Measurements from ENCODE around the gene TM2D1. TPM values are rescaled to one million over a fixed set of nuclear protein-coding genes. Genes with fewer than 3 reads are reported as not detected.
A peak's percentile ranks its signal among the peaks of the same experiment; 100 is the strongest.

The TM2D1 gene
- 10 to 100 TPM; 39.1 to 49.0 (median 40.4) TPM for total RNA-seq (2021; fragmentation: NEBNext Ultra II Directional; extraction: Animal tissue kit (Norgen Biotek cat#: 25700))
- long read RNA-seq, transcript TM2D1-201 (7 exons, 1,250 nt): major isoform, 45 of 83 reads
- long read RNA-seq, partial matches to known transcripts: 4 of 83 reads
- long read RNA-seq, other reads (novel, unspliced or antisense): 33 of 83 reads

DNA sequence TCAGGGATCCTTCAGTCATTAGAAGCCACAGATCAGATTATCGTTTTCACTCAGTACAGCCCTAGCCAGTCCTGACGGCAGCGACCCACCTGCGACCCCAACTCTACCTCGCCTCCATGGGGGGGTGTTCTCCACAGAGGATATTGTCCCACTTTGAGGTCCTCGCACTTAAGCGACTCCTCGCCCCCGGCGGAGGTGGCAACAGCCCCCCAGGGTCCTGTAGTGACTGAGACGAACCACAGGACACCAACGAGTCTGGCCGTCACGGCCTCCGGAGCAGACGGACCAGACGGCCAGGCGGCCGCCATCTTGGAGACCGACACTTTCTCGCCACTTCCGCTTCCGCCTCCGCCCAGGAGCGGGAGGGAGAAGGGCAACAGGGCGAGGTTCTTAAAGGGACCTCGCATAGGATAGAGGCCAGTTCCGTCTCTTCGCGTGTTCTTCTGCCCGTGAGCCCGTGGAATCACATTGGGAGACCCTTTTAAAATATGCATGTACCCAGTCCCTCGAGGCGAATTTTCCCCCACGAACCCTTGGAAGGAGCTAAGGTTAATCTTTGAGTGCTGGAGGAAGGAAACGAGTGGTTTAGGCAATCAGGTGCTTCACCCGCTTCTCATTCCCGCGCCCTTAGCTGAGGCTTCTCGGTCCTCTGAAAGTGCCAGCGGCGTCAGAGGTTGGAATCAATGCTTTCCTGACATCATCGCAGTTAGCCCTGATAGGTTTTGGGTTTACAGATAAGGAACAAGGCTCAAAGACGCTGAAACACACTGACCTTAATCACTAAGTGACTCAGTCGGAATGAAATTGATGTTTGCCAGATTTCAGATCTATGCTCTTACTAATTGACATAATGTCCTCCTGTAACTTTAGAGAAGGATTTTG lies at the start of gene TM2D1:
TM2D1 (minus strand) TSS at position 329 of the 882 bp plus-strand sequence; CDS start at position 308, 21 bp downstream.
- Mint-ChIP-seq H3K36me3 (ENCODE audit: low read depth) (peaks cover 15% of the 10 kb centered on the region), H3K4me3 (peak within 1 kb of the TSS; percentile 96), H3K4me1 (ENCODE audit: low read depth) (peaks cover 29% of the 10 kb centered on the region), H3K27me3 (ENCODE audit: insufficient read depth) (no peaks in the 10 kb centered on the region; the same call in 1 of the 2 replicates), H3K27ac (peak within 1 kb of the TSS; percentile 97), H3K9me3 (no peaks in the 10 kb centered on the region)
- peak; percentile 80 for DNase-seq
- TF ChIP-seq, protein P1, sequence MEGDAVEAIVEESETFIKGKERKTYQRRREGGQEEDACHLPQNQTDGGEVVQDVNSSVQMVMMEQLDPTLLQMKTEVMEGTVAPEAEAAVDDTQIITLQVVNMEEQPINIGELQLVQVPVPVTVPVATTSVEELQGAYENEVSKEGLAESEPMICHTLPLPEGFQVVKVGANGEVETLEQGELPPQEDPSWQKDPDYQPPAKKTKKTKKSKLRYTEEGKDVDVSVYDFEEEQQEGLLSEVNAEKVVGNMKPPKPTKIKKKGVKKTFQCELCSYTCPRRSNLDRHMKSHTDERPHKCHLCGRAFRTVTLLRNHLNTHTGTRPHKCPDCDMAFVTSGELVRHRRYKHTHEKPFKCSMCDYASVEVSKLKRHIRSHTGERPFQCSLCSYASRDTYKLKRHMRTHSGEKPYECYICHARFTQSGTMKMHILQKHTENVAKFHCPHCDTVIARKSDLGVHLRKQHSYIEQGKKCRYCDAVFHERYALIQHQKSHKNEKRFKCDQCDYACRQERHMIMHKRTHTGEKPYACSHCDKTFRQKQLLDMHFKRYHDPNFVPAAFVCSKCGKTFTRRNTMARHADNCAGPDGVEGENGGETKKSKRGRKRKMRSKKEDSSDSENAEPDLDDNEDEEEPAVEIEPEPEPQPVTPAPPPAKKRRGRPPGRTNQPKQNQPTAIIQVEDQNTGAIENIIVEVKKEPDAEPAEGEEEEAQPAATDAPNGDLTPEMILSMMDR (IDR thresholded peaks at IDR 0.05): no peak

DNA sequence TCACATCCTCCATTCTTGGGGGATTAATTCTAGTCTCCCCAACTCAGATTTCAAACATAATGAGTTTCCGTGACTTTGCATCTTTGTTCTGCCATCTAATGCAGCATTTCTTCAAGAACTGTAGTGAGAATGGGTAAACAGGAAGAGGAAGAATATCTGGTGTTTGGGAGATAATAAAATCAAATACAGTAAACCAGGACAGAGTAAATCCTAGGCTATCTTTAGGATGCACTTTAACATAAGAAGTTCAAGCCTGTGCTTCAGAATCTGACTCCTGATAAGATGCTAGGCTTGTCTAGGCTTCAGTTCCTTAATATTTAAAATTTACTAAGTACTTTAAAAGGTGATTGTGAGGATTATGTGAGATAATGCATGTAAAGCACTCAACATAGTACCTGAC lies 45.2 kb upstream of the TM2D1 start:
- H3K9me3 Mint-ChIP-seq: no peaks in the 10 kb centered on the region
- no peak overlapping the region for H3K27ac Mint-ChIP-seq
- H3K27me3 Mint-ChIP-seq (ENCODE audit: insufficient read depth): peaks cover 1% of the 10 kb centered on the region; the same call in 1 of the 2 replicates
- H3K4me1 Mint-ChIP-seq (ENCODE audit: low read depth): no peaks in the 10 kb centered on the region
- TF ChIP-seq, protein P1 (IDR thresholded peaks at IDR 0.05): no peak
- no peak for DNase-seq
- no peak overlapping the region for H3K4me3 Mint-ChIP-seq
- no peaks in the 10 kb centered on the region for H3K36me3 Mint-ChIP-seq (ENCODE audit: low read depth)

DNA sequence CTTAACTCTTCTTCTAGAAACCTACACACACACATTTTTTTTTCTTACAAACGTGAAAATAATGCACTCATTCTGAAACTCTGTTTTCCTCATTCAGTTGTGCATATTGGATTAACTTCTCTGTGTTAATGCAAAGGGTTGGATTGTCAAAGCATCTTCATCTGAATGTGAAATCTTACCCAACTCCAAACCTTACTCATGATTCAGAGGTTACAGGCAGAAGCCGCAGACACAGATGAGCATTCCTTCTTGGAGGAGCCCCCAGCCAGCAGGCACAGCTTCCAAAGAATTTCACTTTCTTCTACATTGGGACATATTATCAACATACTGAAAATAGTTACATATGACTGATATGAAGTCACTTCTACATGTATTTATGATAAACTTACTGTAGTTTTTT lies 33.0 kb upstream of the TM2D1 start:
- Mint-ChIP-seq H3K27ac (no peak overlapping the region; the same call in 1 of the 2 replicates), H3K9me3 (no peaks in the 10 kb centered on the region), H3K4me1 (ENCODE audit: low read depth) (peaks cover 20% of the 10 kb centered on the region), H3K27me3 (ENCODE audit: insufficient read depth) (no peaks in the 10 kb centered on the region), H3K4me3 (no peak overlapping the region), H3K36me3 (ENCODE audit: low read depth) (no peaks in the 10 kb centered on the region)
- DNase-seq: peak; percentile 71
- TF ChIP-seq, protein P1 (IDR thresholded peaks at IDR 0.05): no peak

DNA sequence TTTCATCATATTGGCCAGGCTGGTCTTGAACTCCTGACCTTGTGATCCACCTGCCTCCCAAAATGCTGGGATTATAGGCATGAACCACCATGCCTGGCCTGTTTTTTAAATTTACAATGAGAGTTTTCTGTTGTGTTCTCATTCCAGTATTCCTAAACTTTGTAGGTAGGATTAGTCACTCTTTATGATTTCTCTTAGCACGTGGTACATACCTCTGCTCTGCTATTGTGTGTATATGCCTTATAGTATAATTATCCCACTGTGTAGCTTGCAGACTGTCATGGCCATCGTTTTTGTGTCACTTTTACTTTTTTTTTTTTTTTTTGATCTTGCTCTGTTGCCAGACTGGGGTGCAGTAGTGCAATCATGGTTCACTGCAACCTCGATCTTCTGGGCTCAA lies 31.8 kb upstream of the TM2D1 start:
- Mint-ChIP-seq H3K27me3 (ENCODE audit: insufficient read depth) (no peaks in the 10 kb centered on the region), H3K4me1 (ENCODE audit: low read depth) (peaks cover 20% of the 10 kb centered on the region), H3K27ac (no peak overlapping the region), H3K4me3 (no peak overlapping the region), H3K36me3 (ENCODE audit: low read depth) (no peaks in the 10 kb centered on the region), H3K9me3 (no peaks in the 10 kb centered on the region)
- DNase-seq: no peak
- TF ChIP-seq, protein P1 (IDR thresholded peaks at IDR 0.05): no peak

DNA sequence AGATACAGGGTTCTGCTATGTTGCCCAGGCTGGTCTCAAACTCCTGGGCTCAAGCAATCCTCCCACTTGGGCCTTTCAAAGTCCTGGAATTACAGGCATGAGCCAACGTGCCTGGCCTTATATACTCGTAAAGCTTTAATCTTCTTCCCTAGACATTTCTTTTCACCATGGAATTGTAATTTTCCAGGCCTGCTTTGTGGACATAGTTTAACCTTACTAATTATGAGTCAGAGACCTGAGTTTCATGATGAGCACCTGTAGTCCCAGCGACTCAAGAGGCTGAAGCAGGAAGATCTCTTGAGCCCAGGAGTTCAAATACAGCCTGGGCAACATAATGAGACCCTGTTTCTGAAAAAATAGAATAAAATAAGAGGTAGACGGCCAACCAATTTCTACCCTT lies 29.6 kb upstream of the TM2D1 start:
- no peak overlapping the region for H3K4me3 Mint-ChIP-seq
- H3K9me3 Mint-ChIP-seq: no peaks in the 10 kb centered on the region
- DNase-seq: no peak
- H3K4me1 Mint-ChIP-seq (ENCODE audit: low read depth): peaks cover 20% of the 10 kb centered on the region
- H3K27me3 Mint-ChIP-seq (ENCODE audit: insufficient read depth): peaks cover 2% of the 10 kb centered on the region
- TF ChIP-seq, protein P1 (IDR thresholded peaks at IDR 0.05): no peak
- H3K36me3 Mint-ChIP-seq (ENCODE audit: low read depth): no peaks in the 10 kb centered on the region
- no peak overlapping the region for H3K27ac Mint-ChIP-seq
